GM19238 (cell line): ENCODE data around the gene CENPX.

ENCODE experiments used
- DNase-seq: peaks from one replicate; pipeline ENCODE4 v3.0.0; 2011; ENCODE audit warnings: low spot score; ENCODE audit not compliant: insufficient read length

Gene CENPX

GRCh38 chr17:81980707-81981343, 41.9 kb downstream of the CENPX start:
- DNase-seq: no peak

- DNase-seq: no peak
These were observed 42.6 kb downstream of the CENPX start for GRCh38 chr17:81980122-81980521.

- no peak for DNase-seq
These were observed 44.0 kb downstream of the CENPX start for GRCh38 chr17:81978524-81979298.

- peak; percentile 91 for DNase-seq
These were observed 45.4 kb downstream of the CENPX start, which contains the start of gene ASPSCR1 for GRCh38 chr17:81977211-81977808. Gene ASPSCR1 (plus strand): TSS chr17:81977629. CDS start chr17:81977647, 18 bp downstream.

- DNase-seq: no peak
These were observed 46.1 kb downstream of the CENPX start for GRCh38 chr17:81976332-81977210.

- DNase-seq: no peak
These were observed 49.2 kb downstream of the CENPX start for GRCh38 chr17:81973432-81973831.

- DNase-seq: no peak
These were observed 53.5 kb downstream of the CENPX start for GRCh38 chr17:81968850-81969812.
